DMS53 treated with DMSO at 0.1 percent for 48 hours (cell line): ENCODE results near the gene DSC3.

Experiments
- DNase-seq: peaks from one replicate; lab custom pipeline; 2025; ENCODE audit not compliant: unreplicated experiment; lab: John Stamatoyannopoulos, UW

The DSC3 gene

GRCh38 chr18:30971338-30971956 is 71.1 kb downstream of the DSC3 start:
- peak; percentile 43 for DNase-seq

GRCh38 chr18:30970196-30970816 is 72.2 kb downstream of the DSC3 start:
- DNase-seq, result peak; percentile 32

GRCh38 chr18:30969670-30970170 is 72.8 kb downstream of the DSC3 start:
- no peak for DNase-seq

GRCh38 chr18:30967701-30968100 is 74.8 kb downstream of the DSC3 start:
- DNase-seq, result no peak

- no peak for DNase-seq
Measured at GRCh38 chr18:30965237-30965636, 77.3 kb downstream of the DSC3 start.

GRCh38 chr18:30960661-30961060 is 81.9 kb downstream of the DSC3 start:
- no peak for DNase-seq

GRCh38 chr18:30957066-30957465 is 85.5 kb downstream of the DSC3 start:
- DNase-seq, result no peak

GRCh38 chr18:30954262-30954661 is 88.3 kb downstream of the DSC3 start:
- DNase-seq, result no peak

GRCh38 chr18:30945761-30946160 is 96.8 kb downstream of the DSC3 start:
- DNase-seq, result no peak

GRCh38 chr18:30944773-30945417 is 97.6 kb downstream of the DSC3 start:
- no peak for DNase-seq

- no peak for DNase-seq
Measured at GRCh38 chr18:30940952-30941539, 101.5 kb downstream of the DSC3 start.
